Peyer's patch (tissue), 4 donors: ENCODE measurements around the gene ALDH1L1.

Experiments used
- CTCF ChIP-seq, 6 experiments: fragments of 450-650 bp in 4 of 6; fragments of 200-600 bp in 2 of 6; sonication (generic) in 1 of 6; IDR thresholded peaks; one replicate each; pipeline ENCODE4 v1.5.1; 2017 to 2019; ENCODE audit warnings: antibody characterized with exemption in 6 of 6, mild to moderate bottlenecking in 3 of 6, moderate library complexity in 1 of 6
- POLR2A ChIP-seq, 2 donors: fragments of 450-650 bp; IDR thresholded peaks; one replicate each; pipeline ENCODE4 v1.5.1; 2017; ENCODE audit warnings: antibody characterized with exemption in 2 of 2, mild to moderate bottlenecking in 2 of 2, moderate library complexity in 2 of 2

- TF ChIP-seq POLR2A (IDR thresholded peaks at IDR 0.05) (no peak), CTCF (IDR thresholded peaks at IDR 0.05) (no peak)
Observed at GRCh38 chr3:126111566-126112475, 68.6 kb downstream of the ALDH1L1 start.
